ENCODE results near the gene JAG2. TPM values are rescaled to one million over a fixed set of nuclear protein-coding genes. Genes with fewer than 3 reads are reported as not detected.

Gene JAG2
- total RNA-seq, 1 donor from 2014 or later: 0.44 TPM

GRCh38 chr14:105151838-105152793 lies 16.5 kb downstream of the JAG2 start:
- peaks cover 5% of the 10 kb centered on the region for H3K27me3 Mint-ChIP-seq
- DNase-seq (no peak), ATAC-seq (ENCODE audit: low read depth) (peak; percentile 31)
- no peaks in the 10 kb centered on the region for H3K9me3 Mint-ChIP-seq
- CTCF ChIA-PET: no interaction called here
- no peak overlapping the region for H3K27ac Mint-ChIP-seq
- POLR2A ChIA-PET: no interaction called here
- H3K4me3 Mint-ChIP-seq: no peak overlapping the region
- intact Hi-C loops (cut with micrococcal nuclease): no loop called here
- TF ChIP-seq CTCF (IDR thresholded peaks at IDR 0.05): no peak
- no peaks in the 10 kb centered on the region for H3K36me3 Mint-ChIP-seq (ENCODE audit: low read depth)
- no peaks in the 10 kb centered on the region for H3K4me1 Mint-ChIP-seq

GRCh38 chr14:105151084-105151837 lies 17.3 kb downstream of the JAG2 start:
- H3K36me3 Mint-ChIP-seq (ENCODE audit: low read depth): no peaks in the 10 kb centered on the region

GRCh38 chr14:105150368-105151083 lies 18.1 kb downstream of the JAG2 start:
- no peaks in the 10 kb centered on the region for H3K36me3 Mint-ChIP-seq (ENCODE audit: low read depth)
- H3K27ac Mint-ChIP-seq: no peak overlapping the region
- no peaks in the 10 kb centered on the region for H3K9me3 Mint-ChIP-seq
- TF ChIP-seq CTCF (IDR thresholded peaks at IDR 0.05): no peak
- H3K27me3 Mint-ChIP-seq: peaks cover 2% of the 10 kb centered on the region
- no peak for ATAC-seq (ENCODE audit: low read depth)
- intact Hi-C loops (cut with micrococcal nuclease): no loop called here
- POLR2A ChIA-PET: no interaction called here
- no peaks in the 10 kb centered on the region for H3K4me1 Mint-ChIP-seq
- H3K4me3 Mint-ChIP-seq: no peak overlapping the region
- CTCF ChIA-PET: no interaction called here
- DNase-seq: no peak

More at GRCh38 chr14:105151084-105151837, 17.3 kb downstream of the JAG2 start:
- no peak for DNase-seq
- POLR2A ChIA-PET: no interaction called here
- Mint-ChIP-seq H3K27ac (no peak overlapping the region), H3K9me3 (no peaks in the 10 kb centered on the region), H3K4me3 (no peak overlapping the region), H3K4me1 (no peaks in the 10 kb centered on the region), H3K27me3 (peaks cover 2% of the 10 kb centered on the region)
- CTCF ChIA-PET: no interaction called here
- no peak for ATAC-seq (ENCODE audit: low read depth)
- TF ChIP-seq CTCF (IDR thresholded peaks at IDR 0.05): no peak
- intact Hi-C loops (cut with micrococcal nuclease): no loop called here

GRCh38 chr14:105150026-105150367 lies 18.6 kb downstream of the JAG2 start:
- intact Hi-C loops (cut with micrococcal nuclease): no loop called here
- Mint-ChIP-seq H3K9me3 (no peaks in the 10 kb centered on the region), H3K4me3 (no peak overlapping the region), H3K36me3 (ENCODE audit: low read depth) (no peaks in the 10 kb centered on the region), H3K4me1 (no peaks in the 10 kb centered on the region), H3K27me3 (no peaks in the 10 kb centered on the region), H3K27ac (no peak overlapping the region)
- no peak for TF ChIP-seq CTCF (IDR thresholded peaks at IDR 0.05)
- no peak for DNase-seq
- ChIA-PET POLR2A (no interaction called here), CTCF (no interaction called here)
- ATAC-seq (ENCODE audit: low read depth): no peak

Measured in activated B cell treated with CpG ODN at 0.5 μM for 24 hours (primary cell).